IMR-90 (cell line): ENCODE results near the gene MYO10. TPM values are rescaled to one million over a fixed set of nuclear protein-coding genes. Genes with fewer than 3 reads are reported as not detected.

Experiments
- ATAC-seq: fragments of 200-7000 bp; cut with Tn5 transposase; 2 replicates; pipeline ENCODE4 v1.9.1; 2020; ENCODE audit warnings: low read depth, mild to moderate bottlenecking, moderate library complexity
- BruUV-seq: library from RNA; stranded (reverse); fragments of 400-500 nt; replicated peaks from 2 replicates; lab custom pipeline; 2021; lab: Mats Ljungman, UMichigan
- CTCF ChIA-PET: fragments of 300-600 bp; formaldehyde crosslinking; extraction: SDS; loops from one replicate; lab custom pipeline; 2021; ENCODE audit warnings: antibody characterized with exemption; lab: Yijun Ruan, JAX
- POLR2A ChIA-PET: fragments of 300-600 bp; sonication (Branson Sonifier 250); formaldehyde crosslinking; loops from one replicate; lab custom pipeline; 2022; ENCODE audit warnings: antibody characterized with exemption; ENCODE audit not compliant: unreplicated experiment; lab: Charles Lee
- DNase-seq: peaks from one replicate; pipeline ENCODE4 v3.0.0; 2013
- H2AFZ ChIP-seq: replicated peaks from 2 replicates; pipeline ENCODE3; 2013; ENCODE audit warnings: low read length, mild to moderate bottlenecking; ENCODE audit not compliant: poor library complexity
- H2AK5ac ChIP-seq: 2 replicates; pipeline ENCODE4 v1.6.1; 2013; ENCODE audit warnings: low read depth, low read length, inconsistent platforms
- H2AK9ac ChIP-seq: replicated peaks from 2 replicates; pipeline ENCODE3; 2013; ENCODE audit warnings: mild to moderate bottlenecking, low read depth, low read length, moderate library complexity; ENCODE audit not compliant: poor library complexity
- H2BK120ac ChIP-seq: 2 replicates; pipeline ENCODE4 v1.6.1; 2013; ENCODE audit warnings: low read depth, low read length, inconsistent platforms
- H2BK15ac ChIP-seq: 3 replicates; pipeline ENCODE4 v1.6.1; 2013; ENCODE audit warnings: low read depth, low read length, inconsistent platforms
- H2BK20ac ChIP-seq: 2 replicates; pipeline ENCODE4 v1.6.1; 2013; ENCODE audit warnings: low read depth, mild to moderate bottlenecking, inconsistent platforms, low read length, moderate library complexity
- H2BK5ac ChIP-seq: 2 replicates; pipeline ENCODE4 v1.6.1; 2013; ENCODE audit warnings: mild to moderate bottlenecking, low read depth, low read length, inconsistent platforms; ENCODE audit not compliant: poor library complexity, severe bottlenecking
- H3K14ac ChIP-seq: replicated peaks from 2 replicates; pipeline ENCODE4 v1.6.1; 2013; ENCODE audit warnings: low read depth, low read length, inconsistent platforms
- H3K18ac ChIP-seq: 2 replicates; pipeline ENCODE4 v1.6.1; 2013; ENCODE audit warnings: low read depth, low read length, control low read depth
- H3K23ac ChIP-seq: 2 replicates; pipeline ENCODE4 v1.6.1; 2013; ENCODE audit warnings: low read depth, low read length, inconsistent platforms
- H3K27ac ChIP-seq: 2 replicates; pipeline ENCODE4 v1.5.1; 2013; ENCODE audit warnings: mild to moderate bottlenecking, control low read depth, low read length; ENCODE audit not compliant: insufficient read depth
- H3K27me3 ChIP-seq: 2 replicates; pipeline ENCODE4 v1.6.1; 2013; ENCODE audit warnings: low read length; ENCODE audit not compliant: control insufficient read depth, insufficient read depth
- H3K36me3 ChIP-seq: 2 replicates; pipeline ENCODE4 v1.6.1; 2013; ENCODE audit warnings: low read length, mixed read lengths; ENCODE audit not compliant: control insufficient read depth, insufficient read depth
- H3K4ac ChIP-seq: 2 replicates; pipeline ENCODE4 v1.6.1; 2013; ENCODE audit warnings: low read depth, low read length, inconsistent platforms
- H3K4me1 ChIP-seq: 2 replicates; pipeline ENCODE4 v1.6.1; 2013; ENCODE audit warnings: low read length, mixed read lengths; ENCODE audit not compliant: control insufficient read depth, insufficient read depth
- H3K4me2 ChIP-seq: 2 replicates; pipeline ENCODE4 v1.6.1; 2013; ENCODE audit warnings: low read depth, mild to moderate bottlenecking, control low read depth, low read length, moderate library complexity
- H3K4me3 ChIP-seq: 2 replicates; pipeline ENCODE4 v1.5.1; 2013; ENCODE audit warnings: low read depth, mild to moderate bottlenecking, control low read depth, low read length, moderate library complexity; ENCODE audit not compliant: insufficient read depth
- H3K56ac ChIP-seq: 2 replicates; pipeline ENCODE4 v1.6.1; 2013; ENCODE audit warnings: low read length, inconsistent platforms; ENCODE audit not compliant: insufficient read depth; ENCODE audit errors: extremely low read depth
- H3K79me1 ChIP-seq, 2 experiments: 2 replicates each; pipeline ENCODE4 v1.6.1; 2013; ENCODE audit warnings: low read length in 2 of 2, inconsistent platforms in 1 of 2, low read depth in 1 of 2
- H3K9ac ChIP-seq: 2 replicates; pipeline ENCODE4 v1.6.1; 2013; ENCODE audit warnings: low read depth, low read length, control low read depth
- H3K9me1 ChIP-seq: 2 replicates; pipeline ENCODE4 v1.6.1; 2013; ENCODE audit warnings: low read length, inconsistent platforms; ENCODE audit not compliant: insufficient read depth
- H3K9me3 ChIP-seq: 2 replicates; pipeline ENCODE4 v1.6.1; 2013; ENCODE audit warnings: low read length; ENCODE audit not compliant: control insufficient read depth, insufficient read depth
- H4K20me1 ChIP-seq: 2 replicates; pipeline ENCODE4 v1.6.1; 2013; ENCODE audit warnings: low read length, inconsistent platforms; ENCODE audit not compliant: insufficient read depth
- H4K5ac ChIP-seq: 2 replicates; pipeline ENCODE4 v1.6.1; 2013; ENCODE audit warnings: mild to moderate bottlenecking, low read depth, low read length, control low read depth
- H4K8ac ChIP-seq, 2 experiments: 2 replicates each; pipeline ENCODE4 v1.6.1; 2013; ENCODE audit warnings: low read depth in 2 of 2, low read length in 2 of 2, control low read depth in 1 of 2, inconsistent platforms in 1 of 2
- H4K91ac ChIP-seq: 2 replicates; pipeline ENCODE4 v1.6.1; 2013; ENCODE audit warnings: low read depth, low read length, inconsistent platforms; ENCODE audit not compliant: insufficient read depth
- BHLHE40 ChIP-seq: fragments of 150-350 bp; IDR thresholded peaks from 2 replicates; pipeline ENCODE4 v1.6.1; 2016; ENCODE audit warnings: mild to moderate bottlenecking, low read depth, low read length
- CEBPB ChIP-seq: IDR thresholded peaks from 2 replicates; pipeline ENCODE4 v1.6.1; 2012; ENCODE audit warnings: low read depth, low read length, improper control_type of control experiment
- CHD1 ChIP-seq: IDR thresholded peaks from 2 replicates; pipeline ENCODE4 v1.6.1; 2012; ENCODE audit warnings: low read depth, low read length, improper control_type of control experiment
- CTCF ChIP-seq: conservative IDR thresholded peaks from 2 replicates; pipeline ENCODE4 v1.5.1; 2012; ENCODE audit warnings: mild to moderate bottlenecking, low read depth, low read length, improper control_type of control experiment
- ELK1 ChIP-seq: fragments of 150-350 bp; IDR thresholded peaks from 2 replicates; pipeline ENCODE4 v1.6.1; 2016; ENCODE audit warnings: low read depth, mild to moderate bottlenecking, low read length, moderate library complexity, borderline replicate concordance
- FOS ChIP-seq: fragments of 150-350 bp; IDR thresholded peaks from 2 replicates; pipeline ENCODE4 v1.6.1; 2016; ENCODE audit warnings: low read depth, low read length
- MAFK ChIP-seq: IDR thresholded peaks from 2 replicates; pipeline ENCODE4 v1.6.1; 2012; ENCODE audit warnings: low read depth, low read length, improper control_type of control experiment
- MAZ ChIP-seq: IDR thresholded peaks from 2 replicates; pipeline ENCODE4 v1.6.1; 2012; ENCODE audit warnings: low read depth, mild to moderate bottlenecking, low read length, improper control_type of control experiment, moderate library complexity, borderline replicate concordance
- MXI1 ChIP-seq: IDR thresholded peaks from 2 replicates; pipeline ENCODE4 v1.6.1; 2012; ENCODE audit warnings: low read depth, mild to moderate bottlenecking, low read length, moderate library complexity, borderline replicate concordance
- NFE2L2 ChIP-seq: fragments of 150-350 bp; IDR thresholded peaks from 2 replicates; pipeline ENCODE4 v1.6.1; 2016; ENCODE audit warnings: low read depth, mild to moderate bottlenecking, low read length
- POLR2A ChIP-seq: IDR thresholded peaks from 2 replicates; pipeline ENCODE4 v1.6.1; 2012; ENCODE audit warnings: mild to moderate bottlenecking, low read depth, low read length
- RAD21 ChIP-seq: IDR thresholded peaks from 2 replicates; pipeline ENCODE4 v1.6.1; 2012; ENCODE audit warnings: low read length, improper control_type of control experiment
- RCOR1 ChIP-seq: IDR thresholded peaks from 2 replicates; pipeline ENCODE4 v1.6.1; 2012; ENCODE audit warnings: mild to moderate bottlenecking, low read length, improper control_type of control experiment; ENCODE audit not compliant: insufficient replicate concordance
- SMC3 ChIP-seq: fragments of 150-350 bp; IDR thresholded peaks from 2 replicates; pipeline ENCODE4 v1.6.1; 2016; ENCODE audit warnings: low read depth, mild to moderate bottlenecking, antibody characterized with exemption, low read length, moderate library complexity
- WGBS, 2 experiments: methylation state at CpG; one replicate each; pipeline versions ENCODE4 v1.1.5 to v1.1.7; 2013; ENCODE audit warnings: missing lambda C conversion rate in 2 of 2; ENCODE audit not compliant: insufficient read length in 1 of 2; ENCODE audit errors: extremely low coverage in 2 of 2; 5-methylcytosine and 5-hydroxymethylcytosine counted together
- dilution Hi-C: fragments of 300-500 bp; cut with HindIII; formaldehyde crosslinking; loops from one replicate; pipeline ENCODE4 v1.14.3; 2018; ENCODE audit warnings: low sequenced_read_pairs; ENCODE audit not compliant: unreplicated experiment
- in situ Hi-C: fragments of 300-500 bp; cut with MboI; formaldehyde crosslinking; loops from 3 replicates; pipeline ENCODE4 v1.14.3; 2019; ENCODE audit warnings: low sequenced_read_pairs, inconsistent platforms, mixed read lengths
- intact Hi-C: fragments of 100-400 bp; cut with micrococcal nuclease; formaldehyde crosslinking; loops from 2 replicates; pipeline ENCODE4 v1.10.0; 2022
- polyA plus RNA-seq, 3 experiments: library from polyadenylated mRNA; depleted of rRNA; stranded (reverse); fragments of >200 nt; gene quantifications; 2 replicates each; pipeline ENCODE4 v1.2.3, GENCODE V29; 2012; ENCODE audit warnings: low replicate concordance in 1 of 3
- total RNA-seq: library from RNA; depleted of rRNA; stranded (reverse); fragments of >200 nt; gene quantifications from 2 replicates; pipeline ENCODE4 v1.2.3, GENCODE V29; 2012
- TF ChIP-seq, protein P1 (sequence below): fragments of 150-350 bp; IDR thresholded peaks from 2 replicates; pipeline ENCODE4 v1.6.1; 2017; ENCODE audit warnings: mild to moderate bottlenecking, antibody characterized with exemption, low read length, low read depth

The MYO10 gene
- total and polyA plus RNA-seq, 2 of the 4 experiments (the other 2 are of a cell fraction) = 39.9 to 115 TPM

- peaks cover 14% of the 10 kb centered on the region for H3K36me3 ChIP-seq
- H3K18ac ChIP-seq = 0 out of 2 replicates have a peak overlapping the region, but pooled peaks have one; percentile 30
- DNase-seq (no peak), ATAC-seq (peak; percentile 59)
- intact Hi-C loops (no loop called here), in situ Hi-C loops (no loop called here), dilution Hi-C loops (no loop called here)
- no peak overlapping the region for H3K9ac ChIP-seq
- 25% methylated on average over 1 of the region's 9 CpGs; no CpG with 5 or more reads in 1 of the 2 experiments for WGBS, 2 experiments
- no peak overlapping the region for H3K56ac ChIP-seq
- POLR2A ChIA-PET = interaction anchor here (0.6 kb wide), 1 partner anchor 46 kb away, joined by 4 read pairs; no protein-coding TSS in a partner anchor
- no peak overlapping the region for H2AFZ ChIP-seq
- peak overlapping the region; percentile 10 for H3K4me2 ChIP-seq
- no peak overlapping the region for H2BK20ac ChIP-seq
- no peak overlapping the region for H3K4me3 ChIP-seq
- H3K9me3 ChIP-seq = no peaks in the 10 kb centered on the region
- no peak overlapping the region for H2AK9ac ChIP-seq
- no peak overlapping the region for H3K14ac ChIP-seq
- peak overlapping the region; percentile 8 for H2BK5ac ChIP-seq
- BruUV-seq = no TSS peak
- H3K23ac ChIP-seq = peak overlapping the region; percentile 57; the same call in 1 of the 2 replicates
- H3K27me3 ChIP-seq = no peaks in the 10 kb centered on the region
- no peak overlapping the region for H4K5ac ChIP-seq
- no peak overlapping the region for H2BK15ac ChIP-seq
- H3K9me1 ChIP-seq = peaks cover 19% of the 10 kb centered on the region
- no peak overlapping the region for H4K91ac ChIP-seq
- H2BK120ac ChIP-seq = no peak overlapping the region
- H2AK5ac ChIP-seq = no peak overlapping the region
- H3K4ac ChIP-seq = no peak overlapping the region
- H3K27ac ChIP-seq = peak overlapping the region; percentile 10; the same call in 1 of the 2 replicates
- H3K79me1 ChIP-seq = peaks cover 11 to 77% of the 10 kb centered on the region in 2 experiments; a peak in 3 of 4 replicates
- peaks cover 91% of the 10 kb centered on the region for H4K20me1 ChIP-seq
- CTCF ChIA-PET = no interaction called here
- peak overlapping the region in 1 of 2 experiments; percentile 4; a peak in 1 of 4 replicates for H4K8ac ChIP-seq
- peaks cover 22% of the 10 kb centered on the region for H3K4me1 ChIP-seq
- TF ChIP-seq MXI1 (no peak), SMC3 (no peak), RCOR1 (no peak), MAFK (no peak), RAD21 (no peak), CHD1 (no peak), POLR2A (no peak), FOS (no peak), NFE2L2 (no peak), MAZ (no peak), ELK1 (no peak), BHLHE40 (no peak), CEBPB (no peak), CTCF (no peak)
- TF ChIP-seq, protein P1, sequence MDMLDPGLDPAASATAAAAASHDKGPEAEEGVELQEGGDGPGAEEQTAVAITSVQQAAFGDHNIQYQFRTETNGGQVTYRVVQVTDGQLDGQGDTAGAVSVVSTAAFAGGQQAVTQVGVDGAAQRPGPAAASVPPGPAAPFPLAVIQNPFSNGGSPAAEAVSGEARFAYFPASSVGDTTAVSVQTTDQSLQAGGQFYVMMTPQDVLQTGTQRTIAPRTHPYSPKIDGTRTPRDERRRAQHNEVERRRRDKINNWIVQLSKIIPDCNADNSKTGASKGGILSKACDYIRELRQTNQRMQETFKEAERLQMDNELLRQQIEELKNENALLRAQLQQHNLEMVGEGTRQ = no peak
These were observed 58.7 kb downstream of the MYO10 start for GRCh38 chr5:16877267-16877935.
